WTC11 (cell line): Measurements from ENCODE around the gene TMEM266. TPM values are rescaled to one million over a fixed set of nuclear protein-coding genes. Genes with fewer than 3 reads are reported as not detected.

ENCODE experiments used
- ATAC-seq: fragments of 200-7000 bp; cut with Tn5 transposase; 2 replicates; pipeline ENCODE4 v1.10.0; 2021; ENCODE audit warnings: mild to moderate bottlenecking, moderate library complexity
- CTCF ChIA-PET: fragments of 300-600 bp; sonication (Branson Sonifier 250); formaldehyde crosslinking; loops from one replicate; lab custom pipeline; 2021; ENCODE audit warnings: antibody characterized with exemption; lab: Charles Lee
- POLR2A ChIA-PET: fragments of 350-600 bp; sonication (Branson Sonifier 250); formaldehyde crosslinking; loops from one replicate; lab custom pipeline; 2021; ENCODE audit warnings: antibody characterized with exemption; lab: Charles Lee
- DNase-seq: peaks from one replicate; pipeline ENCODE4 v3.0.0; 2021; ENCODE audit warnings: low spot score
- H3K27ac Mint-ChIP-seq: 2 replicates; pipeline ENCODE4 v1.8.0; 2021; ENCODE audit warnings: mixed read lengths
- H3K27me3 Mint-ChIP-seq: 2 replicates; pipeline ENCODE4 v1.8.0; 2021; ENCODE audit warnings: low read depth, mild to moderate bottlenecking, moderate library complexity, mixed read lengths
- H3K36me3 Mint-ChIP-seq: 2 replicates; pipeline ENCODE4 v1.8.0; 2021; ENCODE audit warnings: mixed read lengths
- H3K4me1 Mint-ChIP-seq: 2 replicates; pipeline ENCODE4 v1.8.0; 2022; ENCODE audit warnings: mixed read lengths
- H3K4me3 Mint-ChIP-seq: 2 replicates; pipeline ENCODE4 v1.8.0; 2021; ENCODE audit warnings: mild to moderate bottlenecking, moderate library complexity, mixed read lengths
- H3K9me3 Mint-ChIP-seq: 2 replicates; pipeline ENCODE4 v1.8.0; 2021; ENCODE audit warnings: mixed read lengths
- AR ChIP-seq: fragments of 250-450 bp; sonication (Bioruptor Pico); IDR thresholded peaks from 2 replicates; pipeline ENCODE4 v1.9.0; 2021; ENCODE audit warnings: mild to moderate bottlenecking
- ATF1 ChIP-seq: sonication (generic); formaldehyde crosslinking; IDR thresholded peaks from 2 replicates; pipeline ENCODE4 v1.8.1; 2023; ENCODE audit warnings: mild to moderate bottlenecking, moderate library complexity, missing genetic modification reagents
- CBFB ChIP-seq: sonication (generic); formaldehyde crosslinking; IDR thresholded peaks from 2 replicates; pipeline ENCODE4 v1.8.1; 2022; ENCODE audit warnings: mild to moderate bottlenecking, low read depth, missing genetic modification reagents
- CDX4 ChIP-seq: fragments of 250-450 bp; sonication (Bioruptor Pico); IDR thresholded peaks from 2 replicates; pipeline ENCODE4 v1.9.0; 2021; ENCODE audit warnings: moderate library complexity, mild to moderate bottlenecking, inconsistent platforms, borderline replicate concordance
- EMX1 ChIP-seq: fragments of 250-450 bp; sonication (Bioruptor Pico); IDR thresholded peaks from 2 replicates; pipeline ENCODE4 v1.8.0; 2021; ENCODE audit warnings: mild to moderate bottlenecking
- ESRRA ChIP-seq: sonication (generic); formaldehyde crosslinking; IDR thresholded peaks from 2 replicates; pipeline ENCODE4 v1.8.1; 2022; ENCODE audit warnings: mild to moderate bottlenecking, missing genetic modification reagents, borderline replicate concordance
- ETV6 ChIP-seq: sonication (generic); formaldehyde crosslinking; IDR thresholded peaks from 2 replicates; pipeline ENCODE4 v1.8.1; 2022; ENCODE audit warnings: mild to moderate bottlenecking, missing genetic modification reagents
- GABPB1 ChIP-seq: sonication (generic); formaldehyde crosslinking; IDR thresholded peaks from 2 replicates; pipeline ENCODE4 v1.8.1; 2023; ENCODE audit warnings: mild to moderate bottlenecking, missing genetic modification reagents
- GTF2I ChIP-seq: fragments of 250-450 bp; sonication (Bioruptor Pico); conservative IDR thresholded peaks from 2 replicates; pipeline ENCODE4 v1.4.0; 2021; ENCODE audit warnings: mild to moderate bottlenecking
- HMGA2 ChIP-seq: fragments of 250-450 bp; sonication (Bioruptor Pico); IDR thresholded peaks from 2 replicates; pipeline ENCODE4 v1.4.0; 2021; ENCODE audit warnings: mild to moderate bottlenecking, moderate library complexity
- IRF1 ChIP-seq: sonication (generic); formaldehyde crosslinking; IDR thresholded peaks from 2 replicates; pipeline ENCODE4 v1.8.0; 2023; ENCODE audit warnings: missing genetic modification reagents
- IRF2 ChIP-seq: sonication (generic); formaldehyde crosslinking; IDR thresholded peaks from 2 replicates; pipeline ENCODE4 v1.8.0; 2022; ENCODE audit warnings: low read depth, missing genetic modification reagents, borderline replicate concordance
- KAT7 ChIP-seq: sonication (generic); formaldehyde crosslinking; IDR thresholded peaks from 2 replicates; pipeline ENCODE4 v1.8.1; 2023; ENCODE audit warnings: missing genetic modification reagents, mild to moderate bottlenecking, borderline replicate concordance
- NFATC4 ChIP-seq: fragments of 250-450 bp; sonication (Bioruptor Pico); IDR thresholded peaks from 2 replicates; pipeline ENCODE4 v1.9.0; 2021; ENCODE audit warnings: mild to moderate bottlenecking
- NFYB ChIP-seq: sonication (generic); formaldehyde crosslinking; conservative IDR thresholded peaks from 2 replicates; pipeline ENCODE4 v1.8.0; 2022; ENCODE audit warnings: low read depth, missing genetic modification reagents
- NR1H2 ChIP-seq: sonication (generic); formaldehyde crosslinking; IDR thresholded peaks from 2 replicates; pipeline ENCODE4 v1.9.0; 2021; ENCODE audit warnings: mild to moderate bottlenecking, moderate library complexity, missing genetic modification reagents
- SMAD4 ChIP-seq: sonication (generic); formaldehyde crosslinking; IDR thresholded peaks from 2 replicates; pipeline ENCODE4 v1.8.0; 2022; ENCODE audit warnings: mild to moderate bottlenecking, missing genetic modification reagents
- SP1 ChIP-seq: sonication (generic); formaldehyde crosslinking; conservative IDR thresholded peaks from 2 replicates; pipeline ENCODE4 v1.8.1; 2022; ENCODE audit warnings: missing genetic modification reagents
- TEAD4 ChIP-seq: sonication (generic); formaldehyde crosslinking; IDR thresholded peaks from 2 replicates; pipeline ENCODE4 v1.8.0; 2022; ENCODE audit warnings: mild to moderate bottlenecking, missing genetic modification reagents
- USF1 ChIP-seq: sonication (generic); formaldehyde crosslinking; IDR thresholded peaks from 2 replicates; pipeline ENCODE4 v1.8.0; 2022; ENCODE audit warnings: mild to moderate bottlenecking, missing genetic modification reagents
- USF2 ChIP-seq: sonication (generic); formaldehyde crosslinking; IDR thresholded peaks from 2 replicates; pipeline ENCODE4 v1.8.1; 2023; ENCODE audit warnings: mild to moderate bottlenecking, missing genetic modification reagents, moderate library complexity
- ZMAT4 ChIP-seq: fragments of 250-450 bp; sonication (Bioruptor Pico); IDR thresholded peaks from 2 replicates; pipeline ENCODE4 v1.9.0; 2021; ENCODE audit warnings: mild to moderate bottlenecking
- ZNF232 ChIP-seq: sonication (generic); formaldehyde crosslinking; IDR thresholded peaks from 2 replicates; pipeline ENCODE4 v1.8.0; 2022; ENCODE audit warnings: mild to moderate bottlenecking, missing genetic modification reagents
- ZNF396 ChIP-seq: fragments of 250-450 bp; sonication (Bioruptor Pico); IDR thresholded peaks from 2 replicates; pipeline ENCODE4 v1.8.0; 2021; ENCODE audit warnings: mild to moderate bottlenecking, moderate library complexity, borderline replicate concordance
- ZNF532 ChIP-seq: fragments of 250-450 bp; sonication (Bioruptor Pico); IDR thresholded peaks from 2 replicates; pipeline ENCODE4 v1.9.0; 2021; ENCODE audit warnings: mild to moderate bottlenecking, borderline replicate concordance
- ZNF671 ChIP-seq: fragments of 250-450 bp; sonication (Bioruptor Pico); IDR thresholded peaks from 2 replicates; pipeline ENCODE4 v1.8.0; 2021; ENCODE audit warnings: mild to moderate bottlenecking
- total RNA-seq: library from RNA; stranded (reverse); gene quantifications from 3 replicates; pipeline ENCODE4 v1.2.3, GENCODE V29; 2021

TMEM266 gene
- total RNA-seq, 1 experiment from 2014 or later, result 8.6 TPM

- TF ChIP-seq NR1H2 (CRISPR knock-in tag), result no peak
- no peak for TF ChIP-seq ESRRA
- TF ChIP-seq ZNF396 (CRISPR knock-in tag), result no peak
- no peak for TF ChIP-seq EMX1 (CRISPR knock-in tag)
- TF ChIP-seq CBFB (CRISPR knock-in tag), result no peak
Measured at GRCh38 chr15:76168237-76168984, 108.6 kb downstream of the TMEM266 start (continued).

- H3K27ac Mint-ChIP-seq, result no peak overlapping the region
- no peaks in the 10 kb centered on the region for H3K27me3 Mint-ChIP-seq
- no peaks in the 10 kb centered on the region for H3K9me3 Mint-ChIP-seq
- H3K36me3 Mint-ChIP-seq, result no peaks in the 10 kb centered on the region
- TF ChIP-seq ZMAT4 (CRISPR knock-in tag) (no peak), CDX4 (CRISPR knock-in tag) (no peak), ZNF232 (no peak), AR (CRISPR knock-in tag) (no peak), KAT7 (CRISPR knock-in tag) (no peak), GTF2I (no peak), IRF1 (no peak), ETV6 (CRISPR knock-in tag) (no peak), NFYB (CRISPR knock-in tag) (0 out of 2 replicates have a peak, but pooled peaks have one; percentile 15), IRF2 (no peak), ZNF532 (no peak), SP1 (0 out of 2 replicates have a peak, but pooled peaks have one; percentile 23), ATF1 (no peak), USF1 (CRISPR knock-in tag) (peak; percentile 93), NFATC4 (CRISPR knock-in tag) (no peak), GABPB1 (CRISPR knock-in tag) (no peak), ZNF671 (no peak), TEAD4 (no peak), SMAD4 (CRISPR knock-in tag) (no peak), USF2 (CRISPR knock-in tag) (peak; percentile 91), HMGA2 (CRISPR knock-in tag) (no peak)
- ChIA-PET CTCF (interaction anchor here (0.9 to 1.5 kb wide), 3 partner anchors 17 to 30 kb away, joined by 3 to 6 read pairs (median 3); no protein-coding TSS in a partner anchor), POLR2A (no interaction called here)
- DNase-seq, result peak; percentile 34
- H3K4me3 Mint-ChIP-seq, result no peak overlapping the region
- ATAC-seq, result peak; percentile 94
- peaks cover 6% of the 10 kb centered on the region; the same call in 1 of the 2 replicates for H3K4me1 Mint-ChIP-seq
Measured at GRCh38 chr15:76169018-76169417, 109.2 kb downstream of the TMEM266 start.
